Pons (tissue), 1 donor: ENCODE data around the gene PPID.
"Not testable (repeated sequence)": the region's sequence is repeated elsewhere in the genome, so short reads cannot be mapped to it uniquely, and the experiment has no call there.

ENCODE experiments used
- DNase-seq: peaks from one replicate; pipeline ENCODE4 v3.0.0-alpha.2; 2016; ENCODE audit warnings: low spot score

The PPID gene

DNA sequence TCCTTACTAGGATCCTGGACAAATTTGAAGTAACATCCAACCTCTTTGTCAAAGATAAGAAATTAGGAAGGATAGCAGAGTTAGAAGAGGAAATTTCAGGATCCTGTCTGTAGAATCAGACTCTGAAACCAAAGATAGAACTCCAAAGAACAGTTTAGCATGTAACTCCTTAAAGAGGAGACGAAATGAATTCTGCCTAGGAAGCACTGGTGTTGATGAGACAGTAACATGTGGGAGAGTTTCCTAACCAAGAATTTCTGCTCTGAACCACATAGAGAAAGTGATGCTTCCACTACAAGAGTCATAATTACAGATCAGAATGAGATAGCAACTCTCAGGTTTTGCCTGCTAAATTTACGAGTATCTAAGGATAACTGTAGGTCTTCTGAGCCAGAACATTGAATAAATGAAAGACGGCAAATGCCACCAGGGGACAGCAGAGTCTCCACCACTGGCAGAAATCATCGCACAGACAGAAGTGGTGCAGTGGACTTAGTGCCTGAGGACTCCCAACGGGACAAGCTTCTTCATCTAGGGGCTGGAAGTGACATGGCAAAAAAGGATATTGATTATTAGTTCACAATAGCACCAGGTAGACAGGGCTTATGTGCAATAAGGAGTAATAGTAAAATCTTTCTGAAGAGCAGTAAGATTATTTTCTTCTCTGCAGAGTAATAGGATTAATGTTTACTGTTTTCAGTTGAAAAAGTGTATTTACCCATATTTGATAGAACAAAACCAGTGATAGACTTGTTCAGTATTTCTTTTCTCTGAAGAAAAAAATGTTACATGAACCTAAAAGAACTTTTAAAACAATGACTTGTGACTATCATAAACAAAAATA is 6.7 kb upstream of the PPID start:
- peak; percentile 85 for DNase-seq

- DNase-seq: no peak
Observed at GRCh38 chr4:158728236-158728635, 5.0 kb upstream of the PPID start.

GRCh38 chr4:158726633-158727032 is 3.4 kb upstream of the PPID start:
- no peak for DNase-seq

- DNase-seq: no peak
Observed at GRCh38 chr4:158724637-158725036, 1.4 kb upstream of the PPID start.

DNA sequence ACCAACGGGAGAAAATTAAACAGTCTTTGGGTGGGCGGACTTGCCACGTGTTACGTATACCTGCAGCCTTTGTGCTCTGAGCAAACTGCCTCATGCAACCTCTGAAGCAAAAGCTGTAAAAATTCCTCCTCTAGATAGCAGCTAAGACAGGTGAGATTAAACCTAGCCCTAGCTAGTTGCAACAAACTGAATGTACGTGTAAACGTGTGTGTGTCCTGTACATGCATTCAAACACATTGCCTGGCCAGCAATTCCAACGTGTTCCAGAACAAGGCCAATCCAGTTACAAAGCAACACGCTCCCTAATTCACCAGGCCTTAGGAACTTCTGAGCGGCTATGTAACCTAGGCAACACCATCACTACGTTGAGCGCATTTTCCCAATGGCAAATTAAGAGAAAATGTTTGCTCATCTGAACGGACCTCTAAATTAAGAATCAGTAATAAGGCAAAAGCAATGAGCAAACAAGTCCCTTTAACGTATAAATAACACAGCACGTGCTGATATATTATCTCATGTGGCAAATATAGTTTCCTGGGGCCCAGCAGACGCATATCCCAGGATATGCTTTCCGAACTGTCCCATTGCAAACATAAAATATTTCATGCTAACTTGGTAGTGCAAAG is 792 bp downstream of the PPID start:
- peak; percentile 65 for DNase-seq

GRCh38 chr4:158721680-158722079 is 1.5 kb downstream of the PPID start:
- DNase-seq: no peak

DNA sequence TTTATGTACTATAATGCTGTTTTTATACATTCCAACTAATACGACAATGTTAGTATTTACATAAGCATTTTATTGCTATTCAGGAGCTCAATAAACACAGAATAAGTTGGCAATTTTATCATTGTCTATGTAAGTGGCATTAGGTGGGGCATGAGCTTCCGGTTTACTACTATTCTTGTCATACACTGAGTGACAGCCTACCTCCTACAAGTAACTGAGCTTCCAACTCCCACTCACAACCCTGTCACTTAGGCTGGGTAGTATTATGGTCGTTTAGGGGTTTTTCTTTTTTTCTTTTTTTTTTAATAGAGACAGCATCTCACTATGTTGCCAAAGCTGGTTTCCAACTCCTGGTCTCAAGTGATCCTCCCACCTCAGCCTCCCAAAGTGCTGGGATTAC is 7.4 kb downstream of the PPID start:
- DNase-seq: no peak

DNA sequence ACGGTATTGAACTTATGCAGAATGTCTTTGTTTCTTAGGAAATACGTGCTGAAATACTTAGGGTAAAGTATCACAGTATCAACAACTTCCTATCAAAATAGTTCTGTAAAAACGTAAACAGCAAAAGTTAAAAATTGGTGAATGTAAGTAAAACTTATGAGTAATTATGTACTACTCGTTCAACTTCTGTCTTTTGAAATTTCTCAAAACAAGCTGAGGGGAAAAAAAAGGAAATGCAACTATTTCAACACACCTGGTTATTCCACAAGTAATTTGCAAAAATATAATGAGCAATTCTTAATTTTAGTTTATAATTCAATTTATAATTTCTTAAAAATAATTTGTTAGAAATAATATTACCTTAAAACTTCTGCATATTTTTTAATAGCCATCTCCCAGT is 8.3 kb downstream of the PPID start:
- no peak for DNase-seq

- not testable (repeated sequence) for DNase-seq
Observed at GRCh38 chr4:158712622-158713021, 10.6 kb downstream of the PPID start.

GRCh38 chr4:158710814-158711213 is 12.4 kb downstream of the PPID start:
- no peak for DNase-seq

GRCh38 chr4:158704274-158704673 is 18.9 kb downstream of the PPID start:
- DNase-seq: no peak

DNA sequence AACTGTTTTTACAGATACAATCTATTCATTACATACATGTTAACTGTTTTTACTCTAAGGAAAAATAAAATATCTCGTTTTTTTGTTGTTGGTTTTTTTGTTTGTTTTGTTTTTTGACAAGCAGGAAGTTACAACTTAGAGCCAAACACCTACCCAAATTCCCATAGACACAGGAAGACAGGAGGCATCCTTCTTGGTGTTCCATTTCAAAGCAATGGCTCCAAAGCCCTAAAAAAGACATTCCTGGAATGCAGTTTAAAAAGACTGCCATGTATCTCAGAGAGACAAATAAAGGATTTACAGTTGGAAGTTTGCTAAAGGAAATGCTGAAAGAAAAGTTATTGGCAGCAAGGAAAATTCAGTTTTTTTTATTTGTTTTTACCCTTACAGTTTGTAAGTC is 34.4 kb downstream of the PPID start:
- no peak for DNase-seq

GRCh38 chr4:158682066-158682465 is 41.1 kb downstream of the PPID start:
- DNase-seq: no peak

GRCh38 chr4:158681629-158682028 is 41.6 kb downstream of the PPID start:
- DNase-seq: no peak

- no peak for DNase-seq
Observed at GRCh38 chr4:158678767-158679166, 44.4 kb downstream of the PPID start.

- DNase-seq: no peak
Observed at GRCh38 chr4:158676076-158676475, 47.1 kb downstream of the PPID start.

- no peak for DNase-seq
Observed at GRCh38 chr4:158673633-158674032, 49.6 kb downstream of the PPID start.

- DNase-seq: peak; percentile 99
Observed at GRCh38 chr4:158671915-158672806, 51.0 kb downstream of the PPID start, which contains the start of gene ETFDH. ETFDH (plus strand) TSS chr4:158672296; CDS start chr4:158672457, 161 bp downstream.

DNA sequence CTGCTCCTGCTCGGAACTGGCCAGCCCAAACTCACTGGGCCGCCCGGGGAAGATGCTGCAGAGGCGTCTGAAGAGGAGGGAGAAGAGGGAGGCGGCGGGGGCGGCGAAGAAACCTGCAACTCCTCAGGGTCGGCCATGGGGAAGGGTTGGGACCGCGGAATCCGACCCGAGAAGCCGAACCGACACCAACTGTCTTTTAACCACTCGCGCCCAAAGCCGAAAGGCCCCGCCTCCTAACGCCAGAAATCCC is 51.6 kb downstream of the PPID start, which contains the start of gene C4orf46:
C4orf46 (minus strand) TSS at position 223 of the 250 bp plus-strand sequence; CDS start at position 137, 86 bp downstream.
- DNase-seq: no peak

DNA sequence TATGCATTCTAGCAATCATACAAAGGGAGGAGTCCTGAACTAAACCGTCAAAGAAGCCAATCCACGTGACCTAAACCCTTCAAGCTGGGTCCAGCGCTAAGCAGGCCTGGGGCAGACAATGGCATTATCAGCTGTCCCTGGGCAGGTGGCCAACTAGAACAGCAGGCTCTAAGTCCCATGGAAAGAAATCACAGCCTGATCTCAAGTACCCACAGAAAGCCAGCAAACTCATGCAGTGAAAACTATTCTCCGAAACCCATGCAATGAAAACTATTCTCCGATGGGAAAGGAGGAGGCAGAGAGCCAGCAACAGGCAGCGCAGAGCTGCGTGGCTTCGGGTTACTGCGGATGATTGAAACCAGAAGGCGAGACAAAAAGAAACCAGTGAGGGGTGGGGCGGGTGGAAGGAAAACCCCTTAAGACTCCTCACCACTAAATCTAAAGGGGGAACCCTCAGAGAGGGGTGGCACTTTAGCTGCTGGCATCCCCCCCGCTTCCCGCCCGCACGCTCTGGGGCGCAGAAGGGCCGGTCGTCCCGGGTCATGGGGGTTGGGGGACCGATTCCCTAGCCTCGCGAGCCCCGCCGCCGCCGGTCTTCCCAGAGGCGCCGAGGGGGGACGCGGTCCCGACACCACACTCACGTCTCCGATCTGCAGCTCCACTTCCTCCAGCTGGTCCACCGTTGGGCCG is 52.1 kb downstream of the PPID start:
- DNase-seq: peak; percentile 89

DNA sequence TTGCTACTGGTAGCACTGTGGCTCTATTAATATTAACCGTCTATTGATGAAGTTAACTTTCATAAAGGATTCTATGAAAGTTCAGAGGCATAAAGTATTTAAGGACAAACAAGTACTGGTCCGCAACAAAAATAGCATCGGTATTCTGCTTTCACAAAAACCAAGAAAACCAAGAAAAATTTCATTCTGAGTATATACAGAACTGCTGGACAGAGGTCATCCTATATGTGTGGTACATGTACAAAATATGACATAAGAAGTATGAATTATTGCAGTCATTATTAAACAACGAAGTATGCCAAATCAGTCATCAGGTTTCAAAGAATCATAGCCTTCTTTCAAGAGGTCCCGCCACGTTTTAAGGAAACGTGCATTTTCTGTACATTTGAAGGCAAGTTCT is 53.9 kb downstream of the PPID start:
- DNase-seq: no peak

DNA sequence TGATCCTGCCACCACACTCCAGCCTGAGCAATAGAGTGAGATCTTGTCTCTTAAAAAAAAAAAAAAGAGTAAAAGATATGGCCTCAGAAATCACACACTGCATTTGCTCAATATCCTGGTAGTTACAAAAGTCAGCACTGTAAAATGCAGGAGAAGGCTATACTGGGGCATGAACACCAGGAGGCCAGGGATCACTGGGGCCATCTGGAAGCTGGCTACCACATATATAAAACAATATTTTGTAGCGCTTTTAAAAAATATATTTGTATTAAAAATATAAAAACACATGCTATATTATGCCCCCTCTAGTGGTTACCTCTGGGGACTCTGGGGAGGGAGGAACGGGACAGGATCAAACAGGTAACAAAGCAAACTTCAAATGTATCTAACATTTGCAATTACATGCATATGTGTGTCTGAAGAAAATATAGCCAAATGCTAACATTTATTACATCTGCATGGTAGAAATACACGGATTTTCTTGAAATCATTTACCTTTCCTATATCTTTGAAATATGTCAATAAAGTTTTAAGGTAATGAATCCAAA is 55.5 kb downstream of the PPID start:
- DNase-seq: no peak
